Pancreas (tissue), 10 donors: ENCODE measurements around the gene CS. TPM values are rescaled to one million over a fixed set of nuclear protein-coding genes. Genes with fewer than 3 reads are reported as not detected.
"Not testable (repeated sequence)": the region's sequence is repeated elsewhere in the genome, so short reads cannot be mapped to it uniquely, and the experiment has no call there.

Experiments used
- ATAC-seq, 4 donors: fragments of 200-7000 bp; cut with Tn5 transposase; one replicate each; pipeline versions ENCODE4 v1.8.0 to v1.9.1; 2020; ENCODE audit warnings: mild to moderate bottlenecking in 4 of 4, moderate library complexity in 4 of 4
- DNase-seq, 6 donors: peaks; one replicate each; pipeline ENCODE4 v3.0.0-alpha.2; 2020
- FAIRE-seq: peaks from 2 replicates; lab custom pipeline; 2012; peaks lifted over from hg19 to GRCh38; lab: Jason Lieb, UNC
- H3K27ac ChIP-seq, 4 donors: fragments of 200-600 bp; sonication (generic); 1 replicate in 3 of 4; 2 replicates in 1 of 4; pipeline versions ENCODE4 v1.5.0 to v1.8.0; 2020
- H3K27me3 ChIP-seq, 4 donors: fragments of 200-600 bp; one replicate each; pipeline ENCODE4 v1.8.0; 2021
- H3K36me3 ChIP-seq, 3 donors: fragments of 200-600 bp; sonication (generic) in 1 of 3; one replicate each; pipeline versions ENCODE4 v1.5.0 to v1.8.0; 2020 to 2021
- H3K4me1 ChIP-seq, 3 donors: fragments of 200-600 bp; one replicate each; pipeline ENCODE4 v1.8.0; 2021
- H3K4me3 ChIP-seq, 4 donors: fragments of 200-600 bp; sonication (generic) in 2 of 4; one replicate each; pipeline versions ENCODE4 v1.5.0 to v1.8.0; 2020 to 2021
- H3K9me3 ChIP-seq, 4 donors: fragments of 200-600 bp; one replicate each; pipeline ENCODE4 v1.8.0; 2021
- WGBS, 2 donors: extraction: QIAGEN DNeasy Blood & Tissue Kit; methylation state at CpG; one replicate each; pipeline ENCODE4 v1.1.7; 2013; 5-methylcytosine and 5-hydroxymethylcytosine counted together
- intact Hi-C, 3 donors: fragments of 100-400 bp; cut with DNase I; formaldehyde crosslinking; loops; one replicate each; pipeline versions ENCODE4 v1.11.1 to v1.14.2; 2022
- polyA plus RNA-seq, 2 donors: library from polyadenylated mRNA; stranded (reverse); fragments of 200-250 nt; gene quantifications; one replicate each; pipeline ENCODE4 v1.2.3, GENCODE V29; 2013
- total RNA-seq, 6 donors: library from RNA; stranded (reverse); fragmentation: NEBNext Ultra II Directional in 4 of 6; extraction: Animal tissue kit (Norgen Biotek cat#: 25700) in 4 of 6; gene quantifications; one replicate each; pipeline versions ENCODE4 v1.2.1 to v1.2.4, GENCODE V29; 2021 to 2023
- TF ChIP-seq, protein P1 (sequence below), 4 donors: fragments of 200-600 bp; sonication (generic) in 3 of 4; IDR thresholded peaks; one replicate each; pipeline versions ENCODE4 v1.5.0 to v1.8.0; 2021; ENCODE audit warnings: antibody characterized with exemption in 4 of 4
- donor health status: healthy with polysubstance abuse.
- donor health status: DM: no; HTN: no; CAD: no; lungs with moderate emphysema.
- donor health status: DM: no; HTN: no; CAD: no.
- donor health status: control.
- donor health status: control.
- donor health status: Bipolar disorder and iron deficiency.
- donor health status: DM: yes; HTN: yes; CAD: no.
- donor health status: DM: no; HTN: no; CAD: no.
- donor health status: DM: no; HTN: no; CAD: no.
- donor health status: DM: yes; HTN: yes; CAD: no.

Gene CS
- total and polyA plus RNA-seq, 8 donors = 32.0 to 120 (median 87.7) TPM

DNA sequence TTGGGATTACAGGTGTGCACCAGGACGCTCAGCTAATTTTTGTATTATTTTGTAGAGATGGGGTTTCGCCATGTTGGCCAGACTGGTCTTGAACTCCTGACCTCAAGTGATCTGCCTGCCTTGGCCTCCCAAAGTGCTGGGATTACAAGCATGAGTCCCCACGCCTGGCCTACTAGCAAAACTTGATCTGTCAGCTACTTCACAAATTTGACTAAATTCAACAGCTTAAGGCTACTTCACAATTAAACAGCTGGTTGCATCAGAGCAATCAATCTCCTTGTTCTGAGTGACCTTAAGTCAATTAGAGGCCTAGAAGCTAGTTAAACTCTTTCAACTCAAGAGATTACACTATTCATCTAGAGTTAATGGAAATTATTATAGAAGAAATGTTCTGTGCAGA lies 21.2 kb downstream of the CS start:
- Histone ChIP-seq H3K4me3 (no peak overlapping the region), H3K36me3 (peaks cover 13 to 75% (median 46%) of the 10 kb centered on the region in 3 donors), H3K27me3 (no peaks in the 10 kb centered on the region), H3K9me3 (no peaks in the 10 kb centered on the region), H3K27ac (no peak overlapping the region), H3K4me1 (no peaks in the 10 kb centered on the region)
- TF ChIP-seq, protein P1, sequence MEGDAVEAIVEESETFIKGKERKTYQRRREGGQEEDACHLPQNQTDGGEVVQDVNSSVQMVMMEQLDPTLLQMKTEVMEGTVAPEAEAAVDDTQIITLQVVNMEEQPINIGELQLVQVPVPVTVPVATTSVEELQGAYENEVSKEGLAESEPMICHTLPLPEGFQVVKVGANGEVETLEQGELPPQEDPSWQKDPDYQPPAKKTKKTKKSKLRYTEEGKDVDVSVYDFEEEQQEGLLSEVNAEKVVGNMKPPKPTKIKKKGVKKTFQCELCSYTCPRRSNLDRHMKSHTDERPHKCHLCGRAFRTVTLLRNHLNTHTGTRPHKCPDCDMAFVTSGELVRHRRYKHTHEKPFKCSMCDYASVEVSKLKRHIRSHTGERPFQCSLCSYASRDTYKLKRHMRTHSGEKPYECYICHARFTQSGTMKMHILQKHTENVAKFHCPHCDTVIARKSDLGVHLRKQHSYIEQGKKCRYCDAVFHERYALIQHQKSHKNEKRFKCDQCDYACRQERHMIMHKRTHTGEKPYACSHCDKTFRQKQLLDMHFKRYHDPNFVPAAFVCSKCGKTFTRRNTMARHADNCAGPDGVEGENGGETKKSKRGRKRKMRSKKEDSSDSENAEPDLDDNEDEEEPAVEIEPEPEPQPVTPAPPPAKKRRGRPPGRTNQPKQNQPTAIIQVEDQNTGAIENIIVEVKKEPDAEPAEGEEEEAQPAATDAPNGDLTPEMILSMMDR (IDR thresholded peaks at IDR 0.05) = no peak
- no peak for DNase-seq
- intact Hi-C loops = no loop called here
- FAIRE-seq = no peak
- ATAC-seq = no peak
- WGBS, 2 donors = 93 to 97% methylated on average over 3 of the region's 3 CpGs

DNA sequence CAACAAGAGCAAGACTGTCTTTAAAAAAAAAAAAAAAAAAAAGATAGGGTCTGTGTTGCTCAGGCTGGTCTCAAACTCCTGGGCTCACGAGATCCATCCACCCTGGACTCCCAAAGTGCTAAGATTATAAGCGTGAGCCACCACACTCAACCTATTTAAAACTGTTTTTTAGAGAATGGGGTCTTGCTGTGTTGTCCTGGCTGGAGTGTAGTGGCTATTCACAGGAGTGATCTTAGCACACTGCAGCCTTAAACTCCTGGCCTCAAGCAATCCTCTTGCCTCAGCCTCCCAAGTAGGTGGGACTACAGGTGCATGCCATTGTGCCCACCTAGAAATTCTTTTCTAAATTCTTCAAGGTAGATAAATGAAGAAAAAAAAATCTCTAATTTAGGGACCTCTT lies 25.8 kb downstream of the CS start:
- TF ChIP-seq, protein P1 (IDR thresholded peaks at IDR 0.05) = no peak
- ATAC-seq = no peak
- Histone ChIP-seq H3K27me3 (no peaks in the 10 kb centered on the region), H3K4me1 (no peaks in the 10 kb centered on the region), H3K27ac (no peak overlapping the region), H3K9me3 (no peaks in the 10 kb centered on the region), H3K4me3 (no peak overlapping the region), H3K36me3 (peaks cover 3 to 63% (median 39%) of the 10 kb centered on the region in 3 donors)
- WGBS, 2 donors = 87 to 95% methylated on average over 2 of the region's 2 CpGs
- FAIRE-seq = no peak
- no peak for DNase-seq
- intact Hi-C loops = no loop called here

DNA sequence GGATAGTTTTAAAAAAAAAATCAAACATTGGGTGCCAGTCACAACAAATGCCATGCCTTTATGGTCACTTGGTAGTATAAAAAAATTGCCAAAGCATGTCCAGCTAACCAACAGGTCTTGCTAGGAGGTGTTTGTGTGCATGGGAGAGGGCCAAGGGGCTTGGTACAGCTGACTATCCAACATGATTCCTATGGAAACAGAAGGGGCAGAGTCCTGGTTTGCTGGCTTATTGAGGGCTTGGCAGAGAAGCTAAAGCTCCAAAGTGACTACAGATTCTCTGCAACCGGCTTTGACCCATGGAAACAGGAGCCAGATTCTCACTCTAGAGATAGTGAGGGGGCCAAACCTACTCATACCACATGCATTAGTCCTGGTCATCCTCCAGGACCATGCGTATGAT lies 27.7 kb downstream of the CS start:
- peaks cover 0 to 45% (median 36%) of the 10 kb centered on the region in 3 donors for H3K36me3 ChIP-seq
- DNase-seq, H3K4me1 ChIP-seq, H3K27ac ChIP-seq, intact Hi-C loops, H3K27me3 ChIP-seq, ATAC-seq, H3K4me3 ChIP-seq, FAIRE-seq, H3K9me3 ChIP-seq: not testable (repeated sequence)
- 68 to 88% methylated on average over 2 of the region's 2 CpGs for WGBS, 2 donors

DNA sequence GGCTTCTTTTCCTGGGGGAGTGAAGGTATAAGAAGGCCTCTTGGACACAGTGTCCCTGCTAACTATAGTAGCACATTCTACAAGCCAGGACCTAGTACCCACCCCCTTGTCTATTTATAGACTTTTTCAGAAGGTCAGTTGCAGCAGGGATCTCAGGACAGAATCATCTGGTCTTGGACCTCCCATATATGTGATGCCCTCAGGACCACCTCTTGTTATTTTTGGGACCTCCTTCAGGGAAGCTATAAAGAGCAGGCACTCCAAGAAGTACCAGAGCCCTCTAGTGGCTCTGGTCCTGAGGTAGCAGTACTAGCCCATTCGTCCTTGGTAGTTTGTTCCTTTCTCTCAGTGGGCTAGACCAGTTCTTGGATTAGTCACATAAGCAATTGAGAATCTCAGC lies 29.1 kb downstream of the CS start:
- FAIRE-seq = no peak
- 6 to 24% methylated on average over 1 of the region's 1 CpG for WGBS, 2 donors
- H3K4me3 ChIP-seq = no peak overlapping the region
- H3K4me1 ChIP-seq = no peaks in the 10 kb centered on the region
- no peaks in the 10 kb centered on the region for H3K9me3 ChIP-seq
- no peak for ATAC-seq
- intact Hi-C loops = no loop called here
- H3K27me3 ChIP-seq = no peaks in the 10 kb centered on the region
- TF ChIP-seq, protein P1 (IDR thresholded peaks at IDR 0.05) = no peak
- peaks cover 0 to 38% (median 31%) of the 10 kb centered on the region in 3 donors for H3K36me3 ChIP-seq
- no peak for DNase-seq
- H3K27ac ChIP-seq = no peak overlapping the region

DNA sequence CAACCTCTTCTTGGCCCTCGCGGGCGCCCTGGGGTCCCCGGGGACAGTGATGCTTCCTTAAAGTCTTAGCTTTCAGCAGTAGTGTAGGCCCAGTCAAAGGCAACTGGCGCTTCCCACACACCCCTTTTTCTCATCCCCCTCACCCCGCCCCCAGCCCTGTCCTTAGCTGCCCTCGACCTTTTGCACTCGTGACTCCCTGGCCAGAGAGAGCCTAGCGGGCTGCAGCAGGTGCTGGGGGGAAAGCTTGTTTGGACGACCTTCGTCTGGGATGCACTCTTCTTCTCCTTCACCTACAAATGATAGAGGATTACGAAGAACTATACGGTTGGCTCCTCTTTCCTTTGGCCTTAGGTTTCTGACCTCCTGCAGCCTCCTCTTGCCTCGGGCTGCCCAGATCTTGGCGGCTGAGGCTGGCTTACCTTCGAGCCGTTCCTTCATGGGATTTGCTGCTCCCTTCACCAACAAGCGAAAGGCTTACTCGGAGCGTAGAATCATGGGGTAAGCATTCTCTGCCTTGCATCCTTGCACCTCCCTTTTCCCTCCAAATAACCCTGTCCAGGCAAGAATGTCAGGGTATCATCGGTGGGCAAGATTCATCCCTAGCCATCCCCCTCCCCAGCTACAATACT lies 32.6 kb downstream of the CS start:
- Histone ChIP-seq H3K27me3 (no peaks in the 10 kb centered on the region), H3K4me3 (peak overlapping the region; percentile 74 to 94 (median 81)), H3K27ac (peak overlapping the region; percentile 94 to 98 (median 94)), H3K9me3 (no peaks in the 10 kb centered on the region), H3K4me1 (no peaks in the 10 kb centered on the region), H3K36me3 (peaks cover 0 to 7% (median 4%) of the 10 kb centered on the region in 3 donors)
- TF ChIP-seq, protein P1 (IDR thresholded peaks at IDR 0.05) = no peak
- intact Hi-C loops = no loop called here
- ATAC-seq = peak in 3 of 4 donors; percentile 17 to 38 (median 17)
- DNase-seq = peak in 3 of 6 donors; percentile 43 to 54 (median 52)
- WGBS, 2 donors = 16 to 18% methylated on average over 20 to 21 of the region's 21 CpGs
- no peak for FAIRE-seq
